Stomach (tissue), 9 donors: Measurements from ENCODE around the gene AUNIP. TPM values are rescaled to one million over a fixed set of nuclear protein-coding genes. Genes with fewer than 3 reads are reported as not detected.

Experiments
- DNase-seq, 2 donors: peaks; one replicate each; pipeline versions ENCODE4 v3.0.0 to v3.0.0-alpha.2; 2013 to 2019
- H3K27ac ChIP-seq, 5 donors: fragments of 200-600 bp in 4 of 5; sonication (generic) in 4 of 5; one replicate each; pipeline ENCODE4 v1.5.1; 2013 to 2019; ENCODE audit warnings: mild to moderate bottlenecking in 1 of 5, moderate library complexity in 1 of 5
- H3K27me3 ChIP-seq, 3 donors: fragments of 200-600 bp; sonication (generic); one replicate each; pipeline ENCODE4 v1.5.1; 2017 to 2019; ENCODE audit warnings: mixed run types in 1 of 3
- H3K36me3 ChIP-seq, 4 donors: fragments of 200-600 bp; sonication (generic); 1 replicate in 3 of 4; 2 replicates in 1 of 4; pipeline ENCODE4 v1.5.1; 2016 to 2019
- H3K4me1 ChIP-seq, 4 donors: fragments of 200-600 bp; sonication (generic); one replicate each; pipeline ENCODE4 v1.5.1; 2016 to 2019
- H3K4me3 ChIP-seq, 4 donors: fragments of 200-600 bp; sonication (generic) in 3 of 4; one replicate each; pipeline ENCODE4 v1.5.1; 2016 to 2019; ENCODE audit warnings: mild to moderate bottlenecking in 1 of 4
- H3K9me3 ChIP-seq, 4 donors: fragments of 200-600 bp; sonication (generic); one replicate each; pipeline ENCODE4 v1.5.1; 2016 to 2019
- CTCF ChIP-seq, 7 experiments: fragments of 450-650 bp in 4 of 7; fragments of 200-600 bp in 3 of 7; sonication (generic) in 3 of 7; IDR thresholded peaks; one replicate each; pipeline ENCODE4 v1.5.1; 2016 to 2019; ENCODE audit warnings: antibody characterized with exemption in 7 of 7, control low read depth in 2 of 7, mild to moderate bottlenecking in 1 of 7
- EP300 ChIP-seq: sonication (generic); formaldehyde crosslinking; IDR thresholded peaks from one replicate; pipeline ENCODE4 v1.6.1; 2017; ENCODE audit warnings: antibody characterized with exemption
- POLR2A ChIP-seq, 4 donors: fragments of 450-650 bp; IDR thresholded peaks; one replicate each; pipeline ENCODE4 v1.6.1; 2016; ENCODE audit warnings: antibody characterized with exemption in 4 of 4, control low read depth in 2 of 4, mild to moderate bottlenecking in 1 of 4, moderate library complexity in 1 of 4
- POLR2AphosphoS5 ChIP-seq, 3 donors: sonication (generic); formaldehyde crosslinking; IDR thresholded peaks; one replicate each; pipeline ENCODE4 v1.6.1; 2016; ENCODE audit warnings: antibody characterized with exemption in 3 of 3
- WGBS, 5 donors: extraction: QIAGEN DNeasy Blood & Tissue Kit in 3 of 5; methylation state at CpG; one replicate each; pipeline versions ENCODE4 v1.1.5 to v1.1.7; 2013 to 2018; 5-methylcytosine and 5-hydroxymethylcytosine counted together
- intact Hi-C: fragments of 100-400 bp; cut with DNase I; formaldehyde crosslinking; loops from one replicate; pipeline ENCODE4 v1.15.1; 2023; ENCODE audit warnings: low total_unique reads
- polyA plus RNA-seq, 3 donors: library from polyadenylated mRNA; stranded (reverse); fragments of 200-250 nt; gene quantifications; one replicate each; pipeline ENCODE4 v1.2.3, GENCODE V29; 2013
- total RNA-seq, 5 donors: library from RNA; depleted of rRNA; stranded (reverse); fragments of >200 nt; gene quantifications; one replicate each; pipeline versions ENCODE4 v1.1.0 to v1.2.3, GENCODE V29; 2014 to 2016
- donor health status: healthy with polysubstance abuse.
- donor health status: Bipolar disorder and iron deficiency.
- donor health status: healthy.

Gene AUNIP
- total and polyA plus RNA-seq, 8 donors: 0.68 to 2.8 (median 1.00) TPM; not detected in 3

DNA sequence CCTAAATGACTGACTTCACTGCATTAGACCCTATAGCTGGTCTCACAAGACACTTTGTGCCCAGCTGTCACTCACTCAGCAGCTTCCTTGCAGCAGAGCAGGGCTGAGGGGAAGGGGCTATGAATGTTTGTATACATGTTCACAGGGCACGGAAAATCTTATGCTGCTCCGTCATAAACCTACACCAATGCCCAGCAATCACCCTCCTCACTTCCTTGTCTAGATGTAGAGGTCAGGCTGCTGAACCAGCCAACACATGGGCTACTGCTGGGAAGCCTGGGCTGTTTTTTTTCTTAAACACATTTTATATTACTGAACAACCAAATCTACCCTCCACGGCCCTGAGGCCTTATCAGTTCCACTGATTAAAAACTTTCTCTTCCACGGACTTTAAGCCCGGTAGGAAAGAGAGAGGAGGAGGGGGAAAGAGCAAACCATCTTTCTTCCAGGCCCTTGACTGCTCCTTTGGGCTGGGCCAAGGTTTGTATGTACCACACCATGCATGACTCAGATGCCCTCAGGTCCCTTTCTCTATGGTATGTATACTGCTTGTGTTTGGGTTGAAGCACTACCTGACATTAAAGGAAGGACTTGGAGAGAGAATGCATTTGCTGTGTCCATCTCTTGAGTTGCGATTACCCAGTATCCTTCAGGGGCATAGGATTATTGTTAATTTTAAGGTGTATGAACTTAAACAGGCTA, 26.8 kb downstream of the AUNIP start:
- DNase-seq: no peak
- 47 to 65% (median 52%) methylated on average over 6 of the region's 6 CpGs for WGBS, 5 donors
- peaks cover 58 to 86% (median 74%) of the 10 kb centered on the region in 4 donors for H3K36me3 ChIP-seq
- TF ChIP-seq CTCF (IDR thresholded peaks at IDR 0.05) (no peak), POLR2AphosphoS5 (IDR thresholded peaks at IDR 0.05) (no peak), POLR2A (IDR thresholded peaks at IDR 0.05) (no peak), EP300 (no peak)
- no peaks in the 10 kb centered on the region for H3K27me3 ChIP-seq
- intact Hi-C loops: no loop called here
- peaks cover 0 to 20% (median 6%) of the 10 kb centered on the region in 4 donors for H3K4me1 ChIP-seq
- H3K9me3 ChIP-seq: no peaks in the 10 kb centered on the region
- peak overlapping the region in 2 of 5 donors; percentile 23 to 51 for H3K27ac ChIP-seq
- H3K4me3 ChIP-seq: no peak overlapping the region

DNA sequence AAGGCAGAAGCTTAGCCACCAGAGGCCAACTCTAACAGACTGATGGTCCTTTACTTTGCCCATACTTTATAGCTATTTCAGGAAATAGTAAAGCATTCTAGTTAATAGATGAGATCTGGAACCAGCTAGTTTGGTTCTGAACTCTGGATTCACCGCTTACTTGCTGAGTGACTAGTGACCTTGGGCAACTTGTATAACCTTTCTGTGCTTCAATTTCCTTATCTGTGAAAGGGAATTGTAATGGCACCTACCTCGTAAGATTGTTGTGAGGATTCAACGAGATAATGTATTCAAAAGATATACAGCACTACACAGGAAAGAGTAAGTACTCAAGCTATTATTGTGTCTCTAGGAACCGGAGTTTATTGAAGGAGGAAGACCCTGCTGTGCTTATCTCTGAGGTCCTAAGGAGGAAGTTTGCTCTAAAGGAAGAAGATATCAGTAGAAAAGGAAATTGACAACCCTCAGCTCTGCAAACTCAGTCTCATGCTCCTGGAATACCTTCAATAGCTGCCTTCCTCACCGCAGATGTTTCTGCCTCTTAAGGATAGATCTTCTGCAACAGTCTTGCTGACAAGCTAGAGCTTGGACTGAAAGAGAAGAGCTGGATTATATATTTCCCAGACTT, 27.6 kb downstream of the AUNIP start:
- H3K27ac ChIP-seq: peak overlapping the region in 1 of 5 donors; percentile 51
- 37 to 50% (median 46%) methylated on average over 5 of the region's 5 CpGs for WGBS, 5 donors
- intact Hi-C loops: no loop called here
- TF ChIP-seq POLR2AphosphoS5 (IDR thresholded peaks at IDR 0.05) (no peak), CTCF (IDR thresholded peaks at IDR 0.05) (no peak), POLR2A (IDR thresholded peaks at IDR 0.05) (no peak), EP300 (no peak)
- peaks cover 66 to 94% (median 83%) of the 10 kb centered on the region in 4 donors for H3K36me3 ChIP-seq
- no peaks in the 10 kb centered on the region for H3K9me3 ChIP-seq
- DNase-seq: no peak
- no peaks in the 10 kb centered on the region for H3K27me3 ChIP-seq
- peaks cover 0 to 12% (median under 1%) of the 10 kb centered on the region in 4 donors for H3K4me1 ChIP-seq
- no peak overlapping the region for H3K4me3 ChIP-seq

GRCh38 chr1:25829046-25829445, 30.2 kb downstream of the AUNIP start:
- H3K9me3 ChIP-seq: no peaks in the 10 kb centered on the region
- TF ChIP-seq CTCF (IDR thresholded peaks at IDR 0.05): no peak
- TF ChIP-seq EP300: no peak
- TF ChIP-seq POLR2AphosphoS5 (IDR thresholded peaks at IDR 0.05): no peak
- TF ChIP-seq POLR2A (IDR thresholded peaks at IDR 0.05): no peak
- peaks cover 0 to 24% (median 5%) of the 10 kb centered on the region in 4 donors for H3K4me1 ChIP-seq
- intact Hi-C loops: no loop called here
- peaks cover 69 to 93% (median 88%) of the 10 kb centered on the region in 4 donors for H3K36me3 ChIP-seq
- no peak overlapping the region for H3K27ac ChIP-seq
- no peaks in the 10 kb centered on the region for H3K27me3 ChIP-seq
- DNase-seq: no peak
- H3K4me3 ChIP-seq: no peak overlapping the region
- 68 to 91% (median 80%) methylated on average over 1 of the region's 1 CpG for WGBS, 5 donors

- Histone ChIP-seq H3K27me3 (no peaks in the 10 kb centered on the region), H3K27ac (no peak overlapping the region), H3K4me3 (no peak overlapping the region), H3K36me3 (peaks cover 69 to 91% (median 85%) of the 10 kb centered on the region in 4 donors), H3K9me3 (no peaks in the 10 kb centered on the region), H3K4me1 (peaks cover 0 to 28% (median 8%) of the 10 kb centered on the region in 4 donors)
- DNase-seq: no peak
- 60 to 67% (median 65%) methylated on average over 3 of the region's 3 CpGs for WGBS, 5 donors
- intact Hi-C loops: no loop called here
- TF ChIP-seq POLR2AphosphoS5 (IDR thresholded peaks at IDR 0.05): no peak
- no peak for TF ChIP-seq EP300
- TF ChIP-seq POLR2A (IDR thresholded peaks at IDR 0.05): no peak
- TF ChIP-seq CTCF (IDR thresholded peaks at IDR 0.05): no peak
Measured at GRCh38 chr1:25828491-25828890, 30.8 kb downstream of the AUNIP start.
